SU-DHL-6 (cell line): ENCODE data around the gene IL32.

Source experiments
- H2AFZ ChIP-seq: fragments of 200-600 bp; sonication (generic); 2 replicates; pipeline ENCODE4 v1.6.1; 2014; ENCODE audit warnings: low read depth, mild to moderate bottlenecking, moderate library complexity, mixed read lengths, antibody characterized with exemption, low read length; ENCODE audit not compliant: severe bottlenecking
- H3F3A ChIP-seq: fragments of 200-600 bp; shearing (Covaris generic); 2 replicates; pipeline ENCODE4 v1.6.0; 2016; ENCODE audit warnings: antibody characterized with exemption, mild to moderate bottlenecking; ENCODE audit not compliant: insufficient read depth
- H3K27ac ChIP-seq: fragments of 200-600 bp; sonication (generic); 2 replicates; pipeline ENCODE4 v1.5.1; 2016; ENCODE audit warnings: low read depth, mild to moderate bottlenecking, low read length, moderate library complexity, mixed read lengths
- H3K27me3 ChIP-seq: fragments of 200-600 bp; sonication (generic), shearing (Covaris generic); 2 replicates; pipeline ENCODE4 v1.6.0; 2014; ENCODE audit warnings: mild to moderate bottlenecking, low read length
- H3K36me3 ChIP-seq: fragments of 200-600 bp; sonication (generic); 2 replicates; pipeline ENCODE4 v1.6.1; 2014; ENCODE audit warnings: mild to moderate bottlenecking, low read length, mixed read lengths
- H3K4me2 ChIP-seq: fragments of 300-600, 200-600 bp; shearing (Covaris generic), sonication (generic); 2 replicates; pipeline ENCODE4 v1.6.0; 2014; ENCODE audit warnings: low read length, low read depth, mild to moderate bottlenecking; ENCODE audit not compliant: poor library complexity, severe bottlenecking
- H3K4me3 ChIP-seq: fragments of 200-600 bp; sonication (generic); 2 replicates; pipeline ENCODE4 v1.5.1; 2014; ENCODE audit warnings: antibody characterized with exemption, low read length, mild to moderate bottlenecking, mixed read lengths; ENCODE audit not compliant: insufficient read depth, poor library complexity, severe bottlenecking
- H3K79me2 ChIP-seq: fragments of 200-600 bp; sonication (generic); 2 replicates; pipeline ENCODE4 v1.6.1; 2014; ENCODE audit warnings: mild to moderate bottlenecking, low read length, moderate library complexity; ENCODE audit not compliant: insufficient read depth
- H3K9ac ChIP-seq: fragments of 200-600 bp; sonication (generic); 2 replicates; pipeline ENCODE4 v1.7.0; 2014; ENCODE audit warnings: mild to moderate bottlenecking, low read length
- H3K9me2 ChIP-seq: fragments of 200-600 bp; sonication (generic); replicated peaks from 2 replicates; pipeline ENCODE4 v1.6.1; 2014; ENCODE audit warnings: low read length; ENCODE audit not compliant: insufficient read depth
- H3K9me3 ChIP-seq: fragments of 200-600 bp; sonication (generic); 2 replicates; pipeline ENCODE4 v1.6.1; 2014; ENCODE audit warnings: low read length, mixed read lengths; ENCODE audit not compliant: insufficient read depth
- H4K20me1 ChIP-seq: fragments of 200-600 bp; sonication (generic); 2 replicates; pipeline ENCODE4 v1.6.1; 2014; ENCODE audit warnings: low read depth, mild to moderate bottlenecking, antibody characterized with exemption, low read length, moderate library complexity, mixed read lengths
- EZH2phosphoT487 ChIP-seq: fragments of 200-600 bp; sonication (generic), shearing (Covaris generic); conservative IDR thresholded peaks from 2 replicates; pipeline ENCODE4 v1.6.1; 2018; ENCODE audit warnings: mild to moderate bottlenecking, antibody characterized with exemption, low read length, moderate library complexity, mixed read lengths
- TF ChIP-seq, protein P1 (sequence below): fragments of 200-600 bp; sonication (generic); IDR thresholded peaks from one replicate; pipeline ENCODE4 v1.5.1; 2017; ENCODE audit warnings: antibody characterized with exemption, mild to moderate bottlenecking, low read length, moderate library complexity; ENCODE audit not compliant: insufficient read depth, poor library complexity, severe bottlenecking

IL32 gene

DNA sequence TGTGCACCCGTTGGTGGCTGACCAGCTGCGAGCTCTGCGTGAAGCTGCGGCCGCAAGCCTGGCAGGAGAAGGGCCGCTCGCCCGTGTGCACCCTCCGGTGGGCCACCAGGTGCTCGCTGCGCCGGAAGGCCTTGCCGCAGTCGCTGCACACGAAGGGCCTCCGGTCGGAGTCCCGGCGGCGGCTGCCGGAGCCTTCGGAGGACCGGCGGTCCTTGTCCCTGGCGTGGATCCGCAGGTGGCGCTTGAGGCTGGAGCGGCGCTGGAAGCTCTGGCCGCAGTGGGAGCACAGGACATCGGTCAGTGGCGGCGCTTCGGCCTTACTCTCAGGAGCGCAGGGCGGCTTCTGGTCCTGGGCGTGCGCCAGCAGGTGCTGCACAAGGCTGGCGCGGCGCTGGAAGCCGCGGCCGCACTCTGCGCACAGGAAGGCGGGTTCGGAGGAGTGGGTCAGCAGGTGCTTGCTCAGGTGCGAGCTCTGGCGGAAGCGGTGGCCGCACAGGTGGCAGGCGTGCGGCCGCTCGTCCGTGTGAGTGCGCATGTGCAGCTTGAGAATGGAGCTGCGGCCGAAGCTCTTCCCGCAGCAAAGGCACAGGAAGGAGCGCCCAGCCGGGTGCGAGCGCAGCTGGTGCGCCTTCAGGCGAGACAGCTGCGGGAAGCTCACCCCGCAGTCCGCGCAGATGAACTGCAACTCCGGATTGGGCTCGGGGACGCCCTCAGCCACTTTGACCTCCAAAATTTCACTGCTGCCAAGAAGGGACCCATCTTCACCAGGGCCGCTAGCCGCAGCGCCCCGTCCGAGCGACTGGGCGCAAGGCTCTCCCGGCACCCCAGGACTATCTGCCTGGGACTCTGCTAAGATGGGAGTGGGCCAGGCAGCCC, 24.5 kb downstream of the IL32 start:
- Histone ChIP-seq H3F3A (no peaks in the 10 kb centered on the region), H3K9me3 (no peaks in the 10 kb centered on the region), H2AFZ (no peak overlapping the region), H3K4me3 (no peak overlapping the region), H3K9ac (no peak overlapping the region), H4K20me1 (no peaks in the 10 kb centered on the region), H3K27me3 (no peaks in the 10 kb centered on the region), H3K4me2 (no peak overlapping the region), H3K27ac (no peak overlapping the region), H3K36me3 (no peaks in the 10 kb centered on the region), H3K9me2 (no peaks in the 10 kb centered on the region), H3K79me2 (no peaks in the 10 kb centered on the region)
- TF ChIP-seq, protein P1, sequence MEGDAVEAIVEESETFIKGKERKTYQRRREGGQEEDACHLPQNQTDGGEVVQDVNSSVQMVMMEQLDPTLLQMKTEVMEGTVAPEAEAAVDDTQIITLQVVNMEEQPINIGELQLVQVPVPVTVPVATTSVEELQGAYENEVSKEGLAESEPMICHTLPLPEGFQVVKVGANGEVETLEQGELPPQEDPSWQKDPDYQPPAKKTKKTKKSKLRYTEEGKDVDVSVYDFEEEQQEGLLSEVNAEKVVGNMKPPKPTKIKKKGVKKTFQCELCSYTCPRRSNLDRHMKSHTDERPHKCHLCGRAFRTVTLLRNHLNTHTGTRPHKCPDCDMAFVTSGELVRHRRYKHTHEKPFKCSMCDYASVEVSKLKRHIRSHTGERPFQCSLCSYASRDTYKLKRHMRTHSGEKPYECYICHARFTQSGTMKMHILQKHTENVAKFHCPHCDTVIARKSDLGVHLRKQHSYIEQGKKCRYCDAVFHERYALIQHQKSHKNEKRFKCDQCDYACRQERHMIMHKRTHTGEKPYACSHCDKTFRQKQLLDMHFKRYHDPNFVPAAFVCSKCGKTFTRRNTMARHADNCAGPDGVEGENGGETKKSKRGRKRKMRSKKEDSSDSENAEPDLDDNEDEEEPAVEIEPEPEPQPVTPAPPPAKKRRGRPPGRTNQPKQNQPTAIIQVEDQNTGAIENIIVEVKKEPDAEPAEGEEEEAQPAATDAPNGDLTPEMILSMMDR: no peak
- TF ChIP-seq EZH2phosphoT487: no peak

DNA sequence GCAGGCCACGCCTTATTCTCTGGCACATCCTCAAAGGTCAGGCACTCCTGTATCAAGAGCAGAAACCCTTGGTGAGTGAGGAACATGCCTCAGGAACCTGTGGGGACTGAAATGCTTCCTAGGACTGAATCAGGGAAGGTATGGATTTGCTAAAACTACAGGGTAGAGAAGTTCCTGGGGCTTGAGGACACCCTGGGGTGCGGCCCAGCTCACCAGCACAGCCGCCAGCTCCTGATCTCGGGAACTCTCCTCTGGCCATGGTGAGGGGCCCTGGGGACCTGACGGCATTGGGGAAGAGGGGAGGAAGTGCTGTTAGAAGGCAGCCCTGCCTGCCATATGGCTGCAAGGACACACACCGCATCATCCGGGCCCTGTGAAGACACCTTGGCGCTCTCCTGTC, 26.1 kb downstream of the IL32 start:
- Histone ChIP-seq H3K9me3 (no peaks in the 10 kb centered on the region), H3K9ac (no peak overlapping the region), H3K4me2 (no peak overlapping the region), H3K9me2 (no peaks in the 10 kb centered on the region), H3K27me3 (no peaks in the 10 kb centered on the region), H3K27ac (no peak overlapping the region), H3K79me2 (no peaks in the 10 kb centered on the region), H2AFZ (no peak overlapping the region), H4K20me1 (no peaks in the 10 kb centered on the region), H3F3A (no peaks in the 10 kb centered on the region), H3K36me3 (no peaks in the 10 kb centered on the region), H3K4me3 (no peak overlapping the region)
- TF ChIP-seq, protein P1: no peak
- no peak for TF ChIP-seq EZH2phosphoT487

DNA sequence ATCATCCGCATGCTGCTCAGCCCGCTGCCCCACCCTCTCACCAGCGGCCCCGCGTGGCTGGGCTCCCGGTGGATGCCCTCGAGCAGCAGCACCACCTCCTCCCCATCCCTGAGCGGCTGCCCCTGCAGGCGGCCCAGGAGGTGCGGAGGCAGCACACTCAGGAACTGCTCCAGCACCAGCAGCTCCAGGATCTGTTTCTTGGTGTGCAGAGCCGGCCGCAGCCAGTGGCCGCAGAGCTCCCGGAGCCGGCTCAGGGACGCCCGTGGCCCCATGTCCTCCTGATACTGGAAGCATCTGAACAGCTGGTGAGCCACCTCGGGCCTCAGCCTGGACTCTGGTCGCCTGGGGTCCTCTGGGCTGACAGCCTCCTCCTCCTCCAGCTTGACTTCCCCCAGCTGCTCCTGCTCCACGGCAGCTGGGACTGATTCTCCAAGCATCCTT, 27.1 kb downstream of the IL32 start:
- H3K4me3 ChIP-seq: no peak overlapping the region
- H3K27me3 ChIP-seq: no peaks in the 10 kb centered on the region
- no peaks in the 10 kb centered on the region for H4K20me1 ChIP-seq
- no peaks in the 10 kb centered on the region for H3K9me3 ChIP-seq
- H3F3A ChIP-seq: no peaks in the 10 kb centered on the region
- TF ChIP-seq, protein P1: no peak
- no peak for TF ChIP-seq EZH2phosphoT487
- H3K9me2 ChIP-seq: no peaks in the 10 kb centered on the region
- 0 out of 2 replicates have a peak overlapping the region, but pooled peaks have one; percentile 16 for H3K9ac ChIP-seq
- no peak overlapping the region; the same call in 1 of the 2 replicates for H3K27ac ChIP-seq
- H3K4me2 ChIP-seq: no peak overlapping the region
- H3K79me2 ChIP-seq: no peaks in the 10 kb centered on the region
- H2AFZ ChIP-seq: no peak overlapping the region
- no peaks in the 10 kb centered on the region for H3K36me3 ChIP-seq
